ENCODE results near the gene DCAF15.

DCAF15 gene

GRCh38 chr19:13978351-13979243, 26.3 kb downstream of the DCAF15 start:
- DNase-seq, result peak; percentile 50

GRCh38 chr19:13979244-13979615, 26.9 kb downstream of the DCAF15 start:
- DNase-seq, result no peak

GRCh38 chr19:13979686-13980085, 27.4 kb downstream of the DCAF15 start:
- DNase-seq, result no peak

GRCh38 chr19:13980340-13980739, 28.0 kb downstream of the DCAF15 start:
- no peak for DNase-seq

GRCh38 chr19:13981021-13981420, 28.7 kb downstream of the DCAF15 start:
- DNase-seq, result no peak

- DNase-seq, result no peak
These were observed 29.2 kb downstream of the DCAF15 start for GRCh38 chr19:13981467-13981866.

GRCh38 chr19:13981988-13982501, 29.7 kb downstream of the DCAF15 start:
- DNase-seq, result no peak

GRCh38 chr19:13982773-13983172, 30.5 kb downstream of the DCAF15 start:
- DNase-seq, result no peak

- peak; percentile 54 for DNase-seq
These were observed 31.0 kb downstream of the DCAF15 start for GRCh38 chr19:13983213-13983889.

- DNase-seq, result no peak
These were observed 31.9 kb downstream of the DCAF15 start for GRCh38 chr19:13984186-13984585.

- peak; percentile 50 for DNase-seq
These were observed 32.8 kb downstream of the DCAF15 start for GRCh38 chr19:13984875-13985741.

GRCh38 chr19:13985771-13986347, 33.5 kb downstream of the DCAF15 start:
- no peak for DNase-seq

- DNase-seq, result peak; percentile 99
These were observed 34.1 kb downstream of the DCAF15 start for GRCh38 chr19:13986348-13986904.

- DNase-seq, result no peak
These were observed 35.0 kb downstream of the DCAF15 start for GRCh38 chr19:13987101-13987890.

GRCh38 chr19:13989487-13989886, 37.2 kb downstream of the DCAF15 start:
- DNase-seq, result no peak

GRCh38 chr19:13990085-13990484, 37.8 kb downstream of the DCAF15 start:
- no peak for DNase-seq

- DNase-seq, result no peak
These were observed 39.7 kb downstream of the DCAF15 start for GRCh38 chr19:13992025-13992424.

- no peak for DNase-seq
These were observed 41.4 kb downstream of the DCAF15 start for GRCh38 chr19:13993590-13994300.

- DNase-seq, result no peak
These were observed 42.9 kb downstream of the DCAF15 start for GRCh38 chr19:13995017-13995728.

Measured in CD4-positive, alpha-beta T cell treated with Interleukin-12 subunit alpha and Interleukin-12 subunit beta, for 1 hour (primary cell).